CD4-positive, alpha-beta T cell (primary cell): ENCODE data around the gene C5orf34. TPM values are rescaled to one million over a fixed set of nuclear protein-coding genes. Genes with fewer than 3 reads are reported as not detected.

Source experiments
- ATAC-seq: fragments of 200-7000 bp; cut with Tn5 transposase; one replicate; pipeline ENCODE4 v1.10.0; 2022; ENCODE audit warnings: mild to moderate bottlenecking; ENCODE audit not compliant: poor library complexity
- CTCF ChIA-PET: fragments of 350-600 bp; sonication (Branson Sonifier 250); formaldehyde crosslinking; loops from one replicate; lab custom pipeline; 2021; ENCODE audit warnings: antibody characterized with exemption, inconsistent platforms; lab: Charles Lee
- POLR2A ChIA-PET: fragments of 350-600 bp; sonication (Branson Sonifier 250); formaldehyde crosslinking; loops from one replicate; lab custom pipeline; 2021; ENCODE audit warnings: antibody characterized with exemption, inconsistent platforms; lab: Charles Lee
- DNase-seq, 14 experiments: peaks; one replicate each; pipeline ENCODE4 v3.0.0-alpha.2; 2013 to 2020; ENCODE audit warnings: mixed read lengths in 2 of 14
- H3K27ac ChIP-seq, 2 donors: one replicate each; pipeline versions ENCODE4 v1.5.1 to v1.7.0; 2013; ENCODE audit warnings: low read length in 2 of 2, low read depth in 1 of 2, mild to moderate bottlenecking in 1 of 2
- H3K27me3 ChIP-seq, 2 experiments: 1 replicate in 1 of 2; 2 replicates in 1 of 2; pipeline versions ENCODE4 v1.6.1 to v1.7.0; 2013; ENCODE audit warnings: low read length in 2 of 2, control low read depth in 1 of 2, mild to moderate bottlenecking in 1 of 2, moderate library complexity in 1 of 2; ENCODE audit not compliant: insufficient read depth in 2 of 2, control insufficient read depth in 1 of 2
- H3K36me3 ChIP-seq: one replicate; pipeline ENCODE4 v1.6.1; 2013; ENCODE audit warnings: low read length, control low read depth; ENCODE audit not compliant: insufficient read depth
- H3K4me1 ChIP-seq: one replicate; pipeline ENCODE4 v1.6.1; 2013; ENCODE audit warnings: low read length, control low read depth; ENCODE audit not compliant: insufficient read depth
- H3K4me3 ChIP-seq: one replicate; pipeline ENCODE4 v1.5.1; 2013; ENCODE audit warnings: mild to moderate bottlenecking, low read length, moderate library complexity
- H3K9me3 ChIP-seq, 2 experiments: 1 replicate in 1 of 2; 2 replicates in 1 of 2; pipeline versions ENCODE4 v1.6.1 to v1.7.0; 2013; ENCODE audit warnings: low read length in 2 of 2, mild to moderate bottlenecking in 2 of 2, control low read depth in 1 of 2, moderate library complexity in 1 of 2; ENCODE audit not compliant: control insufficient read depth in 1 of 2, insufficient read depth in 1 of 2
- H3K27ac Mint-ChIP-seq: one replicate; pipeline ENCODE4 v1.8.0; 2020; ENCODE audit warnings: mixed read lengths
- H3K27me3 Mint-ChIP-seq: one replicate; pipeline ENCODE4 v1.8.0; 2021; ENCODE audit warnings: mixed read lengths
- H3K36me3 Mint-ChIP-seq: one replicate; pipeline ENCODE4 v1.8.0; 2021; ENCODE audit warnings: low read depth, mixed read lengths
- H3K4me1 Mint-ChIP-seq: one replicate; pipeline ENCODE4 v1.8.0; 2021; ENCODE audit warnings: low read depth, mixed read lengths
- H3K4me3 Mint-ChIP-seq: one replicate; pipeline ENCODE4 v1.8.0; 2020; ENCODE audit warnings: mild to moderate bottlenecking, mixed read lengths
- H3K9me3 Mint-ChIP-seq: one replicate; pipeline ENCODE4 v1.8.0; 2020; ENCODE audit warnings: mixed read lengths
- intact Hi-C, 2 experiments: fragments of 100-400 bp; cut with DNase I in 1 of 2; cut with micrococcal nuclease in 1 of 2; formaldehyde crosslinking; loops; one replicate each; pipeline versions ENCODE4 v1.15.1 to v1.9.0; 2023 to 2025; cut with DNase I, micrococcal nuclease
- total RNA-seq, 174 experiments: library from RNA in 2 of 174; stranded (reverse) in 2 of 174; gene quantifications; one replicate each; pipeline ENCODE4 v1.2.3 and lab custom pipeline; 2021 to 2026
- TF ChIP-seq, protein P1 (sequence below): fragments of 200-600 bp; IDR thresholded peaks from one replicate; pipeline ENCODE4 v1.8.0; 2022; ENCODE audit warnings: antibody characterized with exemption, mild to moderate bottlenecking

Gene C5orf34
- total RNA-seq, 2 experiments from 2014 or later = 0.88 to 1.2 TPM

DNA sequence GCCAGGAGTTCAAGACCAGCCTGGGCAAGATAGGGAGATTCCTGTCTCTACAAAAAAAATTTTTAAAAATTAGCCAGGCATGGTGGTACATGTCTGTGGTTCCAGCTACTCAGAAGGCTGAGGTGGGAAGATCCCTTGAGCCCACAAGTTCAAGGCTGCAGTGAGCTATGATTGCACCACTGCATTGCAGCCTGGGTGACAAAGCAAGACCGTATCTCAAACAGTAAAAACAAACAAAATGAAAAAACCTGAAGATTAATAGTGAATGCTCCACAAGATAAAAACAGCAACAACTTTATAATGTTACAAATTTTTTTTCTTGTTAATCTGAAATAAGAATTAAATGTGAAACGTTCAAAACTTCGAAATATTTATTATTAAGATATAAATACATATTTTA, 28.6 kb downstream of the C5orf34 start:
- Mint-ChIP-seq H3K36me3 (peaks cover 17% of the 10 kb centered on the region), H3K9me3 (no peaks in the 10 kb centered on the region), H3K4me1 (peaks cover 49% of the 10 kb centered on the region), H3K27me3 (no peaks in the 10 kb centered on the region), H3K27ac (peak overlapping the region; percentile 99), H3K4me3 (no peak overlapping the region)
- H3K27ac ChIP-seq = peak overlapping the region; percentile 95
- no peak for ATAC-seq
- DNase-seq = peak in 1 of 14 experiments; percentile 3
- POLR2A ChIA-PET = interaction anchor here (1.4 to 4.2 kb wide), 10 partner anchors 11 to 478 kb away, joined by 4 to 175 read pairs (median 96); partner anchors contain the start of genes ANXA2R, C5orf34, HMGCS1 and NNT
- no peak overlapping the region for H3K4me3 ChIP-seq
- intact Hi-C loops = loop anchor here (5.0 to 10.0 kb wide), 4 partner anchors 419 to 1582 kb away; partner anchors contain the start of gene RIMOC1 (in 1 of the 2)
- no peaks in the 10 kb centered on the region for H3K9me3 ChIP-seq
- TF ChIP-seq, protein P1, sequence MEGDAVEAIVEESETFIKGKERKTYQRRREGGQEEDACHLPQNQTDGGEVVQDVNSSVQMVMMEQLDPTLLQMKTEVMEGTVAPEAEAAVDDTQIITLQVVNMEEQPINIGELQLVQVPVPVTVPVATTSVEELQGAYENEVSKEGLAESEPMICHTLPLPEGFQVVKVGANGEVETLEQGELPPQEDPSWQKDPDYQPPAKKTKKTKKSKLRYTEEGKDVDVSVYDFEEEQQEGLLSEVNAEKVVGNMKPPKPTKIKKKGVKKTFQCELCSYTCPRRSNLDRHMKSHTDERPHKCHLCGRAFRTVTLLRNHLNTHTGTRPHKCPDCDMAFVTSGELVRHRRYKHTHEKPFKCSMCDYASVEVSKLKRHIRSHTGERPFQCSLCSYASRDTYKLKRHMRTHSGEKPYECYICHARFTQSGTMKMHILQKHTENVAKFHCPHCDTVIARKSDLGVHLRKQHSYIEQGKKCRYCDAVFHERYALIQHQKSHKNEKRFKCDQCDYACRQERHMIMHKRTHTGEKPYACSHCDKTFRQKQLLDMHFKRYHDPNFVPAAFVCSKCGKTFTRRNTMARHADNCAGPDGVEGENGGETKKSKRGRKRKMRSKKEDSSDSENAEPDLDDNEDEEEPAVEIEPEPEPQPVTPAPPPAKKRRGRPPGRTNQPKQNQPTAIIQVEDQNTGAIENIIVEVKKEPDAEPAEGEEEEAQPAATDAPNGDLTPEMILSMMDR = no peak
- CTCF ChIA-PET = interaction anchor here (0.7 to 1.4 kb wide), 2 partner anchors 24 to 69 kb away, joined by 3 to 5 read pairs; no protein-coding TSS in a partner anchor
- H3K27me3 ChIP-seq = no peaks in the 10 kb centered on the region
- H3K4me1 ChIP-seq = peaks cover 18% of the 10 kb centered on the region
- H3K36me3 ChIP-seq = no peaks in the 10 kb centered on the region

DNA sequence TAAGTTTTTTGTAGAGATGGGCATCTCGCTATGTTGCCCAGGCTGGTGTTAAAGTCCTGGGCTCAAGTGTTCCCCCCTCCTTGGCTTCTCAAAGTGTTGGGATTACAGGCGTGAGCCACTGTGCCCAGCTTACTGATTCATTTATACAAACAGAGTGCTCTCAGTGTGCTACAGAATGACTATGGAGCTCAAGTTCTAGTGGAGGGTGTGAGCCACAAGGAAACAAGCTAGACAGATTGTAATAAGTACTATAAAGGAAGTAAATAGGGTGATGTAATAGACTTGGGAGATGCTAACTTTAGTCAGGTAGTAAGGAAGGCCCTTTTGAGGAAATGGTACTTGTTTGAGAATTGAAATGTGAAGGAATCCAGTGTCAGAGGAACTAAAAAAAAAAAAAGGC, 29.5 kb downstream of the C5orf34 start:
- Histone ChIP-seq H3K27ac (peak overlapping the region; percentile 95), H3K27me3 (no peaks in the 10 kb centered on the region), H3K36me3 (no peaks in the 10 kb centered on the region), H3K4me1 (peaks cover 18% of the 10 kb centered on the region), H3K9me3 (no peaks in the 10 kb centered on the region), H3K4me3 (no peak overlapping the region)
- H3K9me3 Mint-ChIP-seq = no peaks in the 10 kb centered on the region
- H3K4me3 Mint-ChIP-seq = peak overlapping the region; percentile 78
- intact Hi-C loops = loop anchor here (2.0 to 10.0 kb wide), 5 partner anchors 173 to 1581 kb away; partner anchors contain the start of genes HMGCS1 (in 1 of the 2) and RIMOC1 (in 1 of the 2)
- no peaks in the 10 kb centered on the region for H3K27me3 Mint-ChIP-seq
- ChIA-PET POLR2A (interaction anchor here (0.6 to 4.2 kb wide), 21 partner anchors 10 to 577 kb away, joined by 3 to 175 read pairs (median 56); partner anchors contain the start of genes ANXA2R, C5orf34, HMGCS1 and NNT), CTCF (interaction anchor here (0.8 to 2.8 kb wide), 8 partner anchors 12 to 466 kb away, joined by 4 to 30 read pairs (median 6); partner anchors contain the start of genes C5orf34 and ZNF131)
- ATAC-seq (peak; percentile 25), DNase-seq (peak in 4 of 14 experiments; percentile 19 to 26 (median 24))
- peaks cover 52% of the 10 kb centered on the region for H3K4me1 Mint-ChIP-seq
- TF ChIP-seq, protein P1 = no peak
- peaks cover 17% of the 10 kb centered on the region for H3K36me3 Mint-ChIP-seq
- H3K27ac Mint-ChIP-seq = peak overlapping the region; percentile 99

DNA sequence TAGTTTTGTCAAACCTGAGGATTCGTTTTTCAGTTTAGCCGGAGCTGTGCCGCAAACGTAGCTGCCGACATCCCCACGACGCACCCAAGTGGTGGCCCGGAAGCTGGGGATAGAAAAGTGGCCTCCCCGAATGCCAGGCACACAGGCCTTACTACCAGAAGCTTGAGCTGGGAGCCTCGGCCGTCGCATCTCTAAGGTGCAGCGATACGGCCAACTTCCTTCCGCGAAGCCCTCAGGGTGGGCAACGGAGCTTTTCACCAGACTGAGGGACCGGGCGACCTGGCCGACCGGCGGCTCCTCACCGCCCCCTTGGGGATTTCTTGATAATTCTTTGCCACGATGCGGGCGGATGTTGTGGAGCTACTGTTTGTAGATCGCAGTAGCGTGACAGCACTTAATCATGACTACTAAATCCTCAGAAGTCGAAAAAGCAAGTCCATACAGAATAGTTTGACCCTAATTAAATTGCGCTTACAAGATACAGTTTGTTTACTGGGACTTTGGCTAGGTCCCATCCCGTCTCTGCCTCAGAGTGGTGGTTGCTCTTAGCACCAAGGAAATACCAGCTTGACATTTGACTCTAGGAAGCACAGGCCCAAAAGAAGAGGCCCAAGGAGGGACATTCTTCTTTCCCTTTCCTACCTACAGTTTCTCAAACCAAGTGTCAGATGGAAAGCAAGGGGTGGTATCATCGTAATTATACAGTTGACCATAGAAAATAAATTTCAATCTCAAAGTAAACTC, 30.7 kb downstream of the C5orf34 start:
- H3K36me3 ChIP-seq = no peaks in the 10 kb centered on the region
- peak overlapping the region; percentile 77 for H3K4me3 ChIP-seq
- Mint-ChIP-seq H3K4me3 (peak overlapping the region; percentile 93), H3K27me3 (no peaks in the 10 kb centered on the region), H3K27ac (peak overlapping the region; percentile 99), H3K36me3 (peaks cover 17% of the 10 kb centered on the region), H3K9me3 (no peaks in the 10 kb centered on the region), H3K4me1 (peaks cover 61% of the 10 kb centered on the region)
- intact Hi-C loops = loop anchor here (1.0 to 10.0 kb wide), 12 partner anchors 31 to 1579 kb away; partner anchors contain the start of genes HMGCS1 (in 2 of the 2), PAIP1 (in 2 of the 2), C5orf34 (in 1 of the 2) and NNT (in 1 of the 2)
- H3K4me1 ChIP-seq = peaks cover 18% of the 10 kb centered on the region
- ChIA-PET CTCF (interaction anchor here (0.5 to 2.8 kb wide), 36 partner anchors 8 to 1559 kb away, joined by 3 to 30 read pairs (median 4); partner anchors contain the start of genes C5orf34, FBXO4, HMGCS1 and NNT), POLR2A (interaction anchor here (0.7 to 4.2 kb wide), 66 partner anchors 8 to 1615 kb away, joined by 3 to 175 read pairs (median 7); partner anchors contain the start of genes ANXA2R, C5orf34, FBXO4 and HMGCS1)
- peak overlapping the region; percentile 95 for H3K27ac ChIP-seq
- TF ChIP-seq, protein P1 = peak; percentile 83
- H3K9me3 ChIP-seq = no peaks in the 10 kb centered on the region
- H3K27me3 ChIP-seq = no peaks in the 10 kb centered on the region
- ATAC-seq = peak; percentile 70
- DNase-seq = peak; percentile 74 to 92 (median 82)
